Thymus (tissue), 11 donors: ENCODE data around the gene NCAM1. TPM values are rescaled to one million over a fixed set of nuclear protein-coding genes. Genes with fewer than 3 reads are reported as not detected.
A peak's percentile ranks its signal among the peaks of the same experiment; 100 is the strongest.

Source experiments
- DNase-seq, 9 donors: peaks; one replicate each; pipeline ENCODE4 v3.0.0-alpha.2; 2013; ENCODE audit warnings: low spot score in 9 of 9, low read depth in 6 of 9, missing footprints in 1 of 9
- H3K27ac ChIP-seq, 2 donors: one replicate each; pipeline ENCODE4 v1.5.1; 2013; ENCODE audit warnings: control low read depth in 1 of 2, low read depth in 1 of 2, low read length in 1 of 2, mild to moderate bottlenecking in 1 of 2, moderate library complexity in 1 of 2
- H3K27me3 ChIP-seq, 2 donors: one replicate each; pipeline ENCODE4 v1.5.1; 2013; ENCODE audit warnings: low read length in 1 of 2; ENCODE audit not compliant: control insufficient read depth in 2 of 2, insufficient read depth in 1 of 2
- H3K36me3 ChIP-seq, 2 donors: one replicate each; pipeline ENCODE4 v1.5.1; 2013; ENCODE audit warnings: low read length in 1 of 2, mild to moderate bottlenecking in 1 of 2, moderate library complexity in 1 of 2; ENCODE audit not compliant: control insufficient read depth in 2 of 2, insufficient read depth in 2 of 2
- H3K4me1 ChIP-seq, 2 donors: one replicate each; pipeline ENCODE4 v1.5.1; 2013; ENCODE audit warnings: low read length in 2 of 2; ENCODE audit not compliant: control insufficient read depth in 2 of 2, insufficient read depth in 2 of 2
- H3K4me3 ChIP-seq, 2 donors: one replicate each; pipeline ENCODE4 v1.5.1; 2013; ENCODE audit warnings: low read length in 2 of 2, control low read depth in 1 of 2, mild to moderate bottlenecking in 1 of 2
- H3K9me3 ChIP-seq, 2 donors: one replicate each; pipeline ENCODE4 v1.5.1; 2013; ENCODE audit warnings: low read length in 1 of 2, mild to moderate bottlenecking in 1 of 2; ENCODE audit not compliant: control insufficient read depth in 2 of 2, insufficient read depth in 1 of 2
- WGBS: extraction: QIAGEN DNeasy Blood & Tissue Kit; methylation state at CpG from one replicate; pipeline ENCODE4 v1.1.7; 2013; 5-methylcytosine and 5-hydroxymethylcytosine counted together
- polyA plus RNA-seq: library from polyadenylated mRNA; stranded (reverse); fragments of 200-250 nt; gene quantifications from one replicate; pipeline ENCODE4 v1.2.3, GENCODE V29; 2013
- total RNA-seq: library from RNA; stranded (reverse); fragments of 120-200 nt; gene quantifications from one replicate; pipeline ENCODE4 v1.2.4, GENCODE V29; 2013
- donor health status: healthy.

NCAM1 gene
- total and polyA plus RNA-seq, 2 donors = 0.47 to 0.68 TPM

GRCh38 chr11:113173126-113173525, 211.9 kb downstream of the NCAM1 start:
- no peak overlapping the region for H3K27ac ChIP-seq
- H3K27me3 ChIP-seq = no peaks in the 10 kb centered on the region
- no peak for DNase-seq
- 95% methylated on average over 4 of the region's 4 CpGs for WGBS
- no peaks in the 10 kb centered on the region for H3K36me3 ChIP-seq
- H3K9me3 ChIP-seq = no peaks in the 10 kb centered on the region
- no peak overlapping the region for H3K4me3 ChIP-seq
- H3K4me1 ChIP-seq = no peaks in the 10 kb centered on the region

DNA sequence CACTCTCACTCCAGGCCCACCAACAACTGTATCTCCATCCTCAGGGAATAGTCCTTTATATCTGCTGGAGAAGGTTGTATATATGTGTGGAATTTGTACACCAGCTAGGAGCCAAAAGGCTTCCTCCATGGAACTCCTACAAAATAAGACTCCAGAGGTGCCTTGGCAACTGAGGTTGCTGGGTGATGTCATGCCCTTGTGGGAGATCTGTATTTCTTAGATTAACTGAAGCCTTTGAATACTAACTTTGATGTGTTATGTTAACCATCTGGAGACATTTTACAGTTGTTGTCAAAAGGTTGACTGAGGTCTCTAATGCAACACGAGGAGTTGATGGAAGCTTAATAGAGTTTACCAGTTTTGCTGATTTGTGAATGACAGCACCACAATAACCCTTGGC, 213.7 kb downstream of the NCAM1 start:
- DNase-seq = peak in 1 of 9 donors; percentile 1
- Histone ChIP-seq H3K9me3 (no peaks in the 10 kb centered on the region), H3K27me3 (peaks cover 0 to 2% of the 10 kb centered on the region in 2 donors), H3K4me3 (no peak overlapping the region), H3K4me1 (no peaks in the 10 kb centered on the region), H3K36me3 (no peaks in the 10 kb centered on the region), H3K27ac (no peak overlapping the region)
- WGBS = 58% methylated on average over 1 of the region's 1 CpG

DNA sequence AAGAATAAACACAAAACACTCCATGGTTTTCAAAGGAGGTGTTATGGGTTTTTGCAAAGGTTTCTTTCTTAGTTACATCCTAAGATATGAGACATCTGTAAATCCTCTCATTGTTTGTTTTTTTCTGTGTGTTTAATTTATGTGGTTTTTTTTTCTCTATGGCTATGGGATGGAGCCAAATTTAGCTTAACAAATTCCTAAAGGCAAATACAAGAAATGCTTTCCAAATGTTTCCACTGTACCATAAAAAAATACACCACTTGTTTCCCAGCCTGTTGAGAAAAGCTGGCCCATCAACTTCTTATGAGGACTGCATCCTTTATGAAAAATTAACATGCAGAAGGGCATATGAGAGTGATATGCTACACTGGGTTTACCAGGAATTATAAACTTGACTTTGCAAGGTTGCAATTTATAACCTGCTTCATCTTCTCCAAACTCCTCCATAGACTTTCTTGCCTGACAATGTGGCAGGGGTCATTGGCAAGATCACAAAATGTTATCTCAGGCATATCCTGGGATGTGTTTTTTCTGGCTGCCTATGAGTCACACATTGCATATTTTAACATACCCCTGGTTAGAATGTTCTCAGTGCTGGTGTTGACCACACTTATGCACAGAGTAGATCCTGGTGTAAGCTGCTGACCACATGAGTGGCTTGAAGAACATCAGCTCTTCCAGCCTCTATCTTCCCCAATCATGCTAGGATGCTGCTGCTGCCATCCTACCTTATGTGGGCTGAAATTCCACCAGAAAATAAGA, 215.6 kb downstream of the NCAM1 start:
- Histone ChIP-seq H3K36me3 (no peaks in the 10 kb centered on the region), H3K4me3 (no peak overlapping the region), H3K9me3 (no peaks in the 10 kb centered on the region), H3K4me1 (no peaks in the 10 kb centered on the region), H3K27ac (no peak overlapping the region), H3K27me3 (peaks cover 0 to 2% of the 10 kb centered on the region in 2 donors)
- no peak for DNase-seq

- no peak overlapping the region for H3K4me3 ChIP-seq
- H3K4me1 ChIP-seq = no peaks in the 10 kb centered on the region
- WGBS = 74% methylated on average over 5 of the region's 5 CpGs
- H3K27ac ChIP-seq = no peak overlapping the region
- H3K9me3 ChIP-seq = no peaks in the 10 kb centered on the region
- no peak for DNase-seq
- H3K36me3 ChIP-seq = no peaks in the 10 kb centered on the region
- peaks cover 0 to 2% of the 10 kb centered on the region in 2 donors for H3K27me3 ChIP-seq
Measured at GRCh38 chr11:113177671-113178070, 216.5 kb downstream of the NCAM1 start.

GRCh38 chr11:113178381-113179070, 217.3 kb downstream of the NCAM1 start:
- no peak overlapping the region for H3K4me3 ChIP-seq

GRCh38 chr11:113179181-113179704, 218.0 kb downstream of the NCAM1 start:
- Histone ChIP-seq H3K4me3 (no peak overlapping the region), H3K9me3 (no peaks in the 10 kb centered on the region), H3K27ac (no peak overlapping the region), H3K36me3 (no peaks in the 10 kb centered on the region), H3K27me3 (peaks cover 0 to 2% of the 10 kb centered on the region in 2 donors), H3K4me1 (no peaks in the 10 kb centered on the region)
- WGBS = 96% methylated on average over 2 of the region's 2 CpGs
- no peak for DNase-seq

More at GRCh38 chr11:113178381-113179070, 217.3 kb downstream of the NCAM1 start:
- Histone ChIP-seq H3K9me3 (no peaks in the 10 kb centered on the region), H3K36me3 (no peaks in the 10 kb centered on the region), H3K27ac (no peak overlapping the region), H3K4me1 (no peaks in the 10 kb centered on the region), H3K27me3 (peaks cover 0 to 2% of the 10 kb centered on the region in 2 donors)
- no peak for DNase-seq
- 91% methylated on average over 10 of the region's 10 CpGs for WGBS

GRCh38 chr11:113181094-113181493, 219.9 kb downstream of the NCAM1 start:
- H3K4me3 ChIP-seq = no peak overlapping the region
- no peak overlapping the region for H3K27ac ChIP-seq
- no peaks in the 10 kb centered on the region for H3K4me1 ChIP-seq
- H3K36me3 ChIP-seq = no peaks in the 10 kb centered on the region
- 92% methylated on average over 5 of the region's 5 CpGs for whole genome bisulfite sequencing
- peaks cover 0 to 2% of the 10 kb centered on the region in 2 donors for H3K27me3 ChIP-seq
- DNase-seq = no peak
- no peaks in the 10 kb centered on the region for H3K9me3 ChIP-seq

GRCh38 chr11:113182288-113182687, 221.1 kb downstream of the NCAM1 start:
- Histone ChIP-seq H3K36me3 (no peaks in the 10 kb centered on the region), H3K27me3 (peaks cover 0 to 2% of the 10 kb centered on the region in 2 donors), H3K4me3 (no peak overlapping the region), H3K4me1 (no peaks in the 10 kb centered on the region), H3K27ac (no peak overlapping the region), H3K9me3 (no peaks in the 10 kb centered on the region)
- no peak for DNase-seq
- WGBS = 89% methylated on average over 6 of the region's 6 CpGs

DNA sequence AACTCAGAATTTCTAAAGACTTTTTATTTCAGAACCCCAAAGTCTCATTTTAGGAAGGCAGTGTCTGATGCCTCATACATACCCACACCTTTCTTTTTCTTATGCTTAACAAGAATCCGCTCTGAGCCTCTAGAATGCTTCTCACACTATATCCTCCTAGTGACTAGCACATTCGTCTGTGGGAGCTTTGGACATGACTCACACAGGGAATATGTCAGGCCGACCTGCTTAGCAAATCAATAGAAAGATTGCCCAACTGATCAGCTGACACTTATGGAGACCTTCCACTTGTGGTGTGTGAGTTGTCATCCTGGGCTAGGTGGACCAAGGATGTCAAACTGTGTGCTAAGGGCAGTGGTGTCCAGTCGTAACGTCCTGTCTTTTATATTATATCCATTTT, 223.3 kb downstream of the NCAM1 start:
- DNase-seq = no peak
- Histone ChIP-seq H3K27ac (no peak overlapping the region), H3K27me3 (no peaks in the 10 kb centered on the region), H3K4me3 (no peak overlapping the region), H3K36me3 (no peaks in the 10 kb centered on the region), H3K4me1 (no peaks in the 10 kb centered on the region), H3K9me3 (no peaks in the 10 kb centered on the region)
- WGBS = 95% methylated on average over 5 of the region's 5 CpGs
